GM12878 (cell line): ENCODE results near the gene NPTX1. TPM values are rescaled to one million over a fixed set of nuclear protein-coding genes. Genes with fewer than 3 reads are reported as not detected.

Source experiments
- ATAC-seq: fragments of 200-7000 bp; cut with Tn5 transposase; 3 replicates; pipeline ENCODE4 v1.9.1; 2020; ENCODE audit warnings: mild to moderate bottlenecking, moderate library complexity
- BruUV-seq: library from RNA; stranded (reverse); fragments of 400-500 nt; replicated peaks from 2 replicates; lab custom pipeline; 2021; lab: Mats Ljungman, UMichigan
- CTCF ChIA-PET: fragments of 300-600 bp; sonication (Branson Sonifier 250); formaldehyde crosslinking; extraction: SDS; loops from one replicate; lab custom pipeline; 2021; ENCODE audit warnings: inconsistent platforms; lab: Yijun Ruan, JAX
- POLR2A ChIA-PET: fragments of 350-600 bp; formaldehyde crosslinking; extraction: SDS; loops from one replicate; lab custom pipeline; 2021; ENCODE audit warnings: inconsistent platforms; lab: Charles Lee
- RAD21 ChIA-PET: fragments of 300-600 bp; sonication (Branson Sonifier 250); formaldehyde crosslinking; loops from one replicate; lab custom pipeline; 2023; ENCODE audit warnings: antibody characterized with exemption; ENCODE audit not compliant: unreplicated experiment; lab: Charles Lee
- SMC1A ChIA-PET: fragments of 300-600 bp; sonication (Branson Sonifier 250); formaldehyde crosslinking; loops from one replicate; lab custom pipeline; 2023; ENCODE audit not compliant: unreplicated experiment, uncharacterized antibody; lab: Charles Lee
- DNase-seq: peaks from one replicate; pipeline ENCODE4 v3.0.0-alpha.2; 2011; ENCODE audit warnings: low read depth, low spot score
- FAIRE-seq: peaks from 3 replicates; lab custom pipeline; 2011; peaks lifted over from hg19 to GRCh38; lab: Jason Lieb, UNC
- H2AFZ ChIP-seq: 2 replicates; pipeline ENCODE4 v1.6.0; 2011; ENCODE audit warnings: low read depth, low read length, control low read depth; ENCODE audit not compliant: control insufficient read depth
- H3K27ac ChIP-seq: 2 replicates; pipeline ENCODE4 v1.5.1; 2011; ENCODE audit warnings: control low read depth; ENCODE audit not compliant: control insufficient read depth, insufficient read depth
- H3K27me3 ChIP-seq, 2 experiments: replicated peaks in 1 of 2; 2 replicates each; pipeline versions ENCODE4 v1.6.0 to v1.6.1; 2011; ENCODE audit warnings: low read length in 1 of 2; ENCODE audit not compliant: control insufficient read depth in 2 of 2, insufficient read depth in 2 of 2
- H3K36me3 ChIP-seq, 2 experiments: 2 replicates each; pipeline ENCODE4 v1.5.1; 2011; ENCODE audit warnings: low read length in 1 of 2; ENCODE audit not compliant: control insufficient read depth in 2 of 2, insufficient read depth in 2 of 2
- H3K4me1 ChIP-seq: 2 replicates; pipeline ENCODE4 v1.6.1; 2011; ENCODE audit warnings: mild to moderate bottlenecking, low read length, moderate library complexity, mixed read lengths; ENCODE audit not compliant: control insufficient read depth, insufficient read depth
- H3K4me2 ChIP-seq: 2 replicates; pipeline ENCODE4 v1.6.0; 2011; ENCODE audit warnings: control low read depth; ENCODE audit not compliant: control insufficient read depth, insufficient read depth
- H3K4me3 ChIP-seq: fragments of 200-600 bp; sonication (generic); 2 replicates; pipeline ENCODE4 v1.5.1; 2016
- H3K79me2 ChIP-seq: 2 replicates; pipeline ENCODE4 v1.6.0; 2011; ENCODE audit warnings: low read length; ENCODE audit not compliant: control insufficient read depth, insufficient read depth
- H3K9ac ChIP-seq: 2 replicates; pipeline ENCODE4 v1.8.0; 2011; ENCODE audit warnings: low read length, control low read depth, mixed read lengths; ENCODE audit not compliant: control insufficient read depth, insufficient read depth
- H3K9me3 ChIP-seq: replicated peaks from 3 replicates; pipeline ENCODE4 v1.5.1; 2011; ENCODE audit warnings: mild to moderate bottlenecking, low read length; ENCODE audit not compliant: control insufficient read depth, insufficient read depth
- H4K20me1 ChIP-seq: 2 replicates; pipeline ENCODE4 v1.6.0; 2011; ENCODE audit not compliant: control insufficient read depth, insufficient read depth
- ASH2L ChIP-seq: fragments of 300-600, 200-600 bp; sonication (generic); IDR thresholded peaks from 2 replicates; pipeline ENCODE4 v1.6.1; 2017; ENCODE audit warnings: low read depth, mild to moderate bottlenecking, borderline replicate concordance
- BCL11A ChIP-seq: IDR thresholded peaks from 2 replicates; pipeline ENCODE4 v1.6.1; 2011; ENCODE audit warnings: low read depth, low read length
- BCL3 ChIP-seq: IDR thresholded peaks from 2 replicates; pipeline ENCODE4 v1.6.1; 2011; ENCODE audit warnings: borderline replicate concordance, low read depth, mild to moderate bottlenecking, moderate library complexity, low read length; ENCODE audit not compliant: insufficient read depth, poor library complexity, severe bottlenecking
- CHD2 ChIP-seq: IDR thresholded peaks from 2 replicates; pipeline ENCODE4 v1.6.1; 2011; ENCODE audit warnings: low read depth, low read length, improper control_type of control experiment, borderline replicate concordance
- DPF2 ChIP-seq: fragments of 450-650 bp; IDR thresholded peaks from 2 replicates; pipeline ENCODE4 v1.6.1; 2017; ENCODE audit warnings: mild to moderate bottlenecking
- HDAC6 ChIP-seq: fragments of 200-600 bp; sonication (generic); IDR thresholded peaks from one replicate; pipeline ENCODE4 v1.8.0; 2017; ENCODE audit warnings: antibody characterized with exemption; ENCODE audit not compliant: unreplicated experiment
- IRF3 ChIP-seq: fragments of 450-650 bp; IDR thresholded peaks from 2 replicates; pipeline ENCODE4 v1.6.1; 2014; ENCODE audit warnings: mild to moderate bottlenecking
- JUNB ChIP-seq: IDR thresholded peaks from 2 replicates; pipeline ENCODE4 v1.6.1; 2016; ENCODE audit warnings: antibody characterized with exemption, mild to moderate bottlenecking
- MTA2 ChIP-seq: fragments of 450-650 bp; IDR thresholded peaks from 2 replicates; pipeline ENCODE4 v1.6.1; 2016; ENCODE audit warnings: low read depth, mild to moderate bottlenecking, moderate library complexity
- NKRF ChIP-seq: fragments of 450-650 bp; conservative IDR thresholded peaks from 2 replicates; pipeline ENCODE4 v1.6.1; 2017; ENCODE audit warnings: mild to moderate bottlenecking, moderate library complexity
- POLR2A ChIP-seq: IDR thresholded peaks from 2 replicates; pipeline ENCODE4 v1.6.1; 2011; ENCODE audit warnings: low read depth, mild to moderate bottlenecking, low read length
- POU2F2 ChIP-seq: IDR thresholded peaks from 3 replicates; pipeline ENCODE4 v1.6.1; 2011; ENCODE audit warnings: low read depth, mild to moderate bottlenecking, low read length, borderline replicate concordance
- RAD21 ChIP-seq: IDR thresholded peaks from 2 replicates; pipeline ENCODE4 v1.6.1; 2011; ENCODE audit warnings: mild to moderate bottlenecking, low read depth, low read length, moderate library complexity; ENCODE audit not compliant: insufficient read depth
- SMAD1 ChIP-seq: fragments of 450-650 bp; IDR thresholded peaks from 2 replicates; pipeline ENCODE4 v1.6.1; 2018; ENCODE audit warnings: mild to moderate bottlenecking, low read depth; ENCODE audit not compliant: partially characterized antibody
- SUPT20H ChIP-seq: IDR thresholded peaks from 2 replicates; pipeline ENCODE4 v1.6.1; 2011; ENCODE audit warnings: low read depth, mild to moderate bottlenecking, low read length, moderate library complexity, borderline replicate concordance; ENCODE audit not compliant: control insufficient read depth
- WGBS: methylation state at CpG from one replicate; pipeline ENCODE4 v1.1.6; 2016; ENCODE audit warnings: low lambda C conversion rate; ENCODE audit not compliant: insufficient replicate concordance, insufficient coverage; ENCODE audit errors: missing lambda C conversion rate; 5-methylcytosine and 5-hydroxymethylcytosine counted together
- in situ Hi-C: fragments of 300-500 bp; cut with MboI; formaldehyde crosslinking; loops from 9 replicates; pipeline ENCODE4 v1.14.3; 2018; ENCODE audit warnings: mixed read lengths
- intact Hi-C: fragments of 100-400 bp; cut with micrococcal nuclease; formaldehyde crosslinking; loops from one replicate; pipeline ENCODE4 v1.14.2; 2022; ENCODE audit not compliant: unreplicated experiment
- polyA plus RNA-seq, 11 experiments: library from polyadenylated mRNA; depleted of rRNA in 4 of 11; unstranded in 6 of 11; stranded (reverse) in 5 of 11; fragments of >200 nt; fragmentation: Nextera tagmentation in 4 of 11; fragmentation: Illumina TruSeq in 1 of 11; extraction: Ambion mirVana in 4 of 11; extraction: Trizol in 1 of 11; gene quantifications; 1 replicate in 1 of 11; 2 replicates in 10 of 11; pipeline versions ENCODE4 v1.2.1 to v1.2.3, GENCODE V29; 2011 to 2016; ENCODE audit warnings: inconsistent platforms in 2 of 11, missing spikeins in 2 of 11, low read depth in 1 of 11
- total RNA-seq, 4 experiments: library from RNA; depleted of rRNA in 3 of 4; stranded (reverse); fragments of >200 nt in 3 of 4; fragmentation: Illumina TruSeq in 1 of 4; extraction: Trizol in 1 of 4; gene quantifications; 2 replicates each; pipeline versions ENCODE4 v1.2.1 to v1.2.3, GENCODE V29; 2013 to 2021

NPTX1 gene
- total and polyA plus RNA-seq, 10 of the 15 experiments (the other 5 are each of a cell fraction or from before 2014, with no cell fraction given), result not detected

GRCh38 chr17:80487511-80487910, 11.1 kb upstream of the NPTX1 start (continued):
- TF ChIP-seq CHD2, result no peak

- CTCF ChIA-PET, result no interaction called here
- no peaks in the 10 kb centered on the region for H4K20me1 ChIP-seq
- no peak overlapping the region for H2AFZ ChIP-seq
- no peaks in the 10 kb centered on the region for H3K79me2 ChIP-seq
- H3K27me3 ChIP-seq, result no peaks in the 10 kb centered on the region; a peak in 1 of 4 replicates
- no peak for FAIRE-seq
- no peak for ATAC-seq
- 50% methylated on average over 17 of the region's 17 CpGs for WGBS
- H3K27ac ChIP-seq, result no peak overlapping the region
- H3K4me3 ChIP-seq, result no peak overlapping the region
- no peak for DNase-seq
- POLR2A ChIA-PET, result no interaction called here
- in situ Hi-C loops (no loop called here), intact Hi-C loops (no loop called here)
- no peak for TF ChIP-seq BCL11A
- no peak for TF ChIP-seq RAD21
- no peak for TF ChIP-seq ASH2L
- TF ChIP-seq BCL3, result no peak
- TF ChIP-seq NKRF, result no peak
- TF ChIP-seq HDAC6, result no peak
- no peak for TF ChIP-seq SUPT20H
- TF ChIP-seq DPF2, result no peak
- TF ChIP-seq POU2F2, result no peak
- TF ChIP-seq POLR2A, result no peak
- TF ChIP-seq MTA2, result no peak
- no peak for TF ChIP-seq SMAD1
- TF ChIP-seq JUNB, result no peak
- no peak for TF ChIP-seq IRF3
- H3K9me3 ChIP-seq, result peaks cover 5% of the 10 kb centered on the region; the same call in 1 of the 3 replicates
- H3K4me1 ChIP-seq, result no peaks in the 10 kb centered on the region
- H3K4me2 ChIP-seq, result no peak overlapping the region
- SMC1A ChIA-PET, result no interaction called here
- RAD21 ChIA-PET, result no interaction called here
- H3K9ac ChIP-seq, result no peak overlapping the region
- no TSS peak for BruUV-seq
- H3K36me3 ChIP-seq, result no peaks in the 10 kb centered on the region
Observed at GRCh38 chr17:80486692-80487091, 10.3 kb upstream of the NPTX1 start.
